Raji (cell line): ENCODE results near the gene TFDP2.

ENCODE experiments used
- POLR2A ChIP-seq: IDR thresholded peaks from 2 replicates; pipeline ENCODE4 v1.6.1; 2011; ENCODE audit warnings: low read depth, low read length, control low read depth; ENCODE audit not compliant: insufficient read depth

TFDP2 gene

DNA sequence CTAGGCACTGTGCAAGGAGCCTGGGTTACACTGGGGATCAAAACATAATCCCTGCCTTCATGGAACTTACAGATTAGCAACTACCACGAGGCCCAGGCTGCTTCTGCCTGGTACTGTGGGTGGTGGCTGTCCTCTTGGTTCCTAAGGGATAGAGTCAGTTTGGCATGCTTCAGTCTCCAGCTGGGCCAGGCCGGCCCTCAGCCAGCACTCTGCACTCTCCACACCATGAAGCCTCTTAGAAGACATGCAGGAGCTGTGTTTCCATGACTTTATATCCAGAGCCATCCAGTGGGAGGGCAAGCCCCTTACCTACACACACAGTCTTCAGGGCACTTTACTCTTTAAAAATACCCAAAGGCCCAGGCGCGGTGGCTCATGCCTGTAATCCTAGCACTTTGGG is 218.5 kb downstream of the TFDP2 start:
- no peak for TF ChIP-seq POLR2A

DNA sequence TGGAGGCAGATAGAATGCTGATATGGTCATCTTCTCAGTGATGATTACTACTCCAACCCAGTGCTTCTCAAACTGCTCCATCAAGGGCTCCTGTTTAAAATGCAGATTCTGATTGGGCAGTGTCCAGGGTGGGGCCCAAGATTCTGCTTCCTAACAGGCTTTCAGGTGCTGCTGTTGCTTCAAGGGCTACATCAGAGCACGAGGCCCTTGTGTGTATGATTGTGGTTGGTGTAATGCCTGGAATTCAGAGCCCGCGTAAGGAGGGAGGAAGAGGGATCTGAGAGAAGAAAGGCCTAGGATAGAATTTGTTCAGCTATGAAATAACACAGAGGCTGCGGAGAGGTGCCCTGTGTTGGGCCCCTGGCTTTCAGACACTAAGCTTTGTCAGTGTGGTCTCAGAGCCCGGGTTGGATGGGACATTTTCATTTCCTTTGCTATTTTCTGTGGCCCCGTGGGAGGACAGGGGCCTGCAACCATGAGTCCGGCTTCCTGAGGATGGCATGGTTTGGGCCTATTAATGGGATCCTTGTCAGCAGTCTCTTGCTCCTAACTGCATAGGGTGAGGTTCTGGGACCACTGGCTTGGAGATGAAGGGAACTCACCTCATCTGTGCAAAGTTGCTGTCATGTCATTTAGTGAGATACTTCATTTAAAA is 219.9 kb downstream of the TFDP2 start:
- TF ChIP-seq POLR2A, result no peak

- TF ChIP-seq POLR2A, result no peak
These were observed 220.6 kb downstream of the TFDP2 start for GRCh38 chr3:141928631-141929270.

GRCh38 chr3:141926929-141927328 is 222.4 kb downstream of the TFDP2 start:
- TF ChIP-seq POLR2A, result no peak

DNA sequence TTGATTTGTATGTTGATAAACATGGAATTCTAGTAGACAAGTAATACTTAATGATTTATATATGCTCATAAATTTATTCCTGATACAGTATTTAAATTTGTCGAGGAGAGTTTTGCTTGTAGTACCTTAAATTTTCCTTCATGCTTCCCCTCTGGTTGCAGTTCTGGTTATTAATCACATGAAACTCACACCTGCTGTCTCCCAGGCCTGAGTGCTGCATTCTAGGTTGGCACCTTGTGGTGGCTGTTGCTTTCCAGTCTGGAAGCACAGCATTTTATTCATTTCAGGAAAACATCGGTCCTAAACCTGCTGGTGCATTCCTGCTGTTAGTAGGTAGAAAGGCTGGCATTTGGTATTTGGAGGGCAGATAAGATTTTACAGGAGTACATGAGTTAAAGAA is 228.0 kb downstream of the TFDP2 start:
- TF ChIP-seq POLR2A, result no peak

GRCh38 chr3:141920701-141921100 is 228.6 kb downstream of the TFDP2 start:
- TF ChIP-seq POLR2A, result no peak

- no peak for TF ChIP-seq POLR2A
These were observed 233.6 kb downstream of the TFDP2 start for GRCh38 chr3:141915766-141916165.

DNA sequence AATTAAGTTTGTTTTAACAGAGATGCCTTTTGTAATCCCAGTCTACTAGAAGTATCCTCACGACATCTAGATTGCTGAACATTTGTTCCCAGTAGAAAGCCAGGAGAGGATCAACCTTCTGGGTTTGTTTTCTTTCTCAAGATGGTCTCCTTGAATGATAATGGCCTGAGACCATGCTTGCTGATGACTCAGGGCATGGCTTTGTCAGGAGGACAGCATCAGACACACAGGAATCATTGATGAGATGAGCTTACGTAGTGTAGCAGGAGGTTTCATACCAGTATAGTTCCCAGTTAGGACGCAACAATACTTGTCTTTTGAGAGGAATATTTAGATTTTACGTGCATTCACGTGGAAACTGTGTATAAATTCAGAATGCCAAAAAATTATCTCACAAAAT is 234.3 kb downstream of the TFDP2 start:
- TF ChIP-seq POLR2A, result no peak

- no peak for TF ChIP-seq POLR2A
These were observed 235.0 kb downstream of the TFDP2 start for GRCh38 chr3:141914311-141914710.

- no peak for TF ChIP-seq POLR2A
These were observed 236.1 kb downstream of the TFDP2 start for GRCh38 chr3:141913150-141913811.

- no peak for TF ChIP-seq POLR2A
These were observed 239.9 kb downstream of the TFDP2 start for GRCh38 chr3:141909408-141909807.

- TF ChIP-seq POLR2A, result no peak
These were observed 244.2 kb downstream of the TFDP2 start for GRCh38 chr3:141905129-141905528.

DNA sequence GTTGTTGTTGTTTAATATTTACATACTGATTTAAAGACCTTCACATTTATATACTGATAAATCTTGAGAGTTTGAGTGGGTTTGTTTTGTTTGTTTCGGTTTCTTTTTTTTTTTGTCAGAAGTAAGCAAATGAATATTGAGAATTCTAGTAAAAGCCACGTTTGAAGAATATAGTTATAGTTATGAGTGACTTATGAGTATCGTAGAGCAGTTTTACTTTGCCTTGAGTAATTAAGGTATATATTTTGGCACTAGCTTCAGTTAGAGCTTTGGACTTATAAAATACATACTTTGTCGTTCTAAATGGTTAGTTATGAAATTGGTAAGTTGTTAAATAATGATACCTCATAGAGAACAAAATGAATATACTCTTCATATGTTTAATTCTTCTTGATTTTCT is 245.1 kb downstream of the TFDP2 start:
- TF ChIP-seq POLR2A, result no peak

DNA sequence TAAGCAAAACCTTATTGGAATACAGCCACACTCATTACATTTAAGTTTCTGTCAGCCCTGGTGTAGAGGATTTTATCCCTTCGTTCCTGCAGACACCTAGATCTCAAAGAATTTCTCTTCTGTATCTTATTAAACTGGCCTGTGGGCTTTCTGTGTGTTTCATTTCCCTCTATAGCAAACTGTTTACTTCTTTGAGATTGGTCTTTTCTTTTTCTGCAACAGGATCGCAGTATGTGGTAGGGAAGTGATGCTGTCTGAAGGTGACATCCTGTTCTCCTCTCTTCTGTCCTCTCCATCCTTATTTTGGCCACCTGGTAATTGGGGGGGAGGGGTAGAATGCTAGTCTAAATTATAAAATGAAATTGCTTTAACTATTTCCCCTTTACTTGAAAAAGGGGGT is 247.4 kb downstream of the TFDP2 start:
- no peak for TF ChIP-seq POLR2A

GRCh38 chr3:141900343-141900742 is 249.0 kb downstream of the TFDP2 start:
- TF ChIP-seq POLR2A, result no peak

- no peak for TF ChIP-seq POLR2A
These were observed 250.4 kb downstream of the TFDP2 start for GRCh38 chr3:141898908-141899307.
